Measurements from ENCODE around the gene PGAP3. TPM values are rescaled to one million over a fixed set of nuclear protein-coding genes. Genes with fewer than 3 reads are reported as not detected.

PGAP3 gene
- total RNA-seq, 4 donors from 2014 or later, result 19.9 to 82.6 (median 46.2) TPM

DNA sequence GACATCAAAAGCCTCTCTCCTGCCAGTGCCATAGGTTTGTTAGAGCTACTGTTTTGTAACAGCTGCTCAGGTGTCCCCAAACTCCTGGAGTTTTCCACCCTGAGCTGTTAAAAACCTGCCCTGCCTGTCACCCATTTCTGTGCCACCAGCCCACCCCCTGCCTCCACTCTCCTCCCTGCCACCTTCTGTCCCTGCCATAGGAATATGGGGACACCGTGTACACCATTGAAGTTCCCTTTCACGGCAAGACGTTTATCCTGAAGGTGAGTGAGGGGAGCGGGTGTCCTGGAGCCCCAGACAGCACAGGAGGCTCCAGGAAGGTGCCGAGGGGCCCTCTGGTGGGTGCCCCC lies 27.9 kb downstream of the PGAP3 start:
- in situ Hi-C loops (cut with MboI; ENCODE audit: low pct_ligation_motif_present in 1 of 4, low pct_unique_long_range_greater_than_20kb in 1 of 4, low sequenced_read_pairs in 3 of 4), result no loop called here

DNA sequence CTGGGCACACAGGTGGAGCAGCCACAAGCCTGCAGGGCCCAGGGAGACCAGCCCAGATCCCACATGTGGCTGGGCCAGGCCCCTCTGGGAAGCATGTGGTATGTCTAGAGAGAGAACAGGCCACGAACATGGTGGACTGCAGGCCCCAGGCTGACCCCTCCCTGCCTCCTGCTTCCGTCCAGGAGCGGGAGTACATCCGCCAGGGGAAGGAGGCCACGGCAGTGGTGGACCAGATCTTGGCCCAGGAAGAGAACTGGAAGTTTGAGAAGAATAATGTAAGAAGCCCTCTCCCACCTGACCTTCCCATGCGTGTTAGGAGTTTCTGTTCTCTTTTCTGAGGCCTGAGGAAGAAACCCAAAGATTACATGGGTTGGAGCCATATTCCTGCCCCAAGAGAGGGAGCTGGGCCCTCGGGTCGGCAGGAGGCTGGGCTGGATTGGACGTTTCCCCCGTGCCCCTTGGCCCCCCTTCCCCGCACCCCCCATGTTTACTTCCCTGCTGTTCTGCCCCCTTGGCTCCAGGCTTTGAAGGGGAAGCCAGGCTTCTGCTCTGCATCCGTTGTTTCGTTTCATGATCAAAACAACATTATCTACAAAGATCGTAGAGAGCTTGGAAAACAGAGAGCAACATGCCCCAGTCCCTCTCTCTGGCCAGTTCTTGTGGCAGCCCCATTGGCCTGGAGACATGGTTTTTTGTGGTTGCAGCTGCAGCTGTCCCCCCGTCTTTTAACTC lies 28.4 kb downstream of the PGAP3 start:
- H3K4me3 ChIP-seq, result no peak overlapping the region
- WGBS, 2 donors (ENCODE audit: low coverage in 1 of 2), result 58 to 60% methylated on average over 4 to 13 of the region's 15 CpGs
- no peaks in the 10 kb centered on the region for H3K9me3 ChIP-seq
- peak overlapping the region; percentile 15 to 60 (median 37) for H3K27ac ChIP-seq
- no peaks in the 10 kb centered on the region for H3K27me3 ChIP-seq
- intact Hi-C loops (cut with DNase I; ENCODE audit: low total_unique reads) (loop anchor here (10.0 kb wide), 1 partner anchor 75 kb away; no protein-coding TSS in a partner anchor), in situ Hi-C loops (cut with MboI; ENCODE audit: low pct_ligation_motif_present in 1 of 4, low pct_unique_long_range_greater_than_20kb in 1 of 4, low sequenced_read_pairs in 3 of 4) (no loop called here)
- H3K36me3 ChIP-seq, result peaks cover 0 to 18% (median 8%) of the 10 kb centered on the region in 4 donors
- no peak for DNase-seq
- TF ChIP-seq EP300 (IDR thresholded peaks at IDR 0.05; ENCODE audit: low read depth), result no peak
- TF ChIP-seq, protein P1, sequence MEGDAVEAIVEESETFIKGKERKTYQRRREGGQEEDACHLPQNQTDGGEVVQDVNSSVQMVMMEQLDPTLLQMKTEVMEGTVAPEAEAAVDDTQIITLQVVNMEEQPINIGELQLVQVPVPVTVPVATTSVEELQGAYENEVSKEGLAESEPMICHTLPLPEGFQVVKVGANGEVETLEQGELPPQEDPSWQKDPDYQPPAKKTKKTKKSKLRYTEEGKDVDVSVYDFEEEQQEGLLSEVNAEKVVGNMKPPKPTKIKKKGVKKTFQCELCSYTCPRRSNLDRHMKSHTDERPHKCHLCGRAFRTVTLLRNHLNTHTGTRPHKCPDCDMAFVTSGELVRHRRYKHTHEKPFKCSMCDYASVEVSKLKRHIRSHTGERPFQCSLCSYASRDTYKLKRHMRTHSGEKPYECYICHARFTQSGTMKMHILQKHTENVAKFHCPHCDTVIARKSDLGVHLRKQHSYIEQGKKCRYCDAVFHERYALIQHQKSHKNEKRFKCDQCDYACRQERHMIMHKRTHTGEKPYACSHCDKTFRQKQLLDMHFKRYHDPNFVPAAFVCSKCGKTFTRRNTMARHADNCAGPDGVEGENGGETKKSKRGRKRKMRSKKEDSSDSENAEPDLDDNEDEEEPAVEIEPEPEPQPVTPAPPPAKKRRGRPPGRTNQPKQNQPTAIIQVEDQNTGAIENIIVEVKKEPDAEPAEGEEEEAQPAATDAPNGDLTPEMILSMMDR (IDR thresholded peaks at IDR 0.05), result no peak
- no peak for TF ChIP-seq POLR2A (IDR thresholded peaks at IDR 0.05)
- TF ChIP-seq POLR2AphosphoS5 (IDR thresholded peaks at IDR 0.05), result no peak
- H3K4me1 ChIP-seq, result peaks cover 21 to 34% (median 27%) of the 10 kb centered on the region in 4 donors

More for the DNA sequence above, 27.9 kb downstream of the PGAP3 start:
- intact Hi-C loops (cut with DNase I; ENCODE audit: low total_unique reads), result no loop called here
- no peak for DNase-seq
- Histone ChIP-seq H3K4me3 (no peak overlapping the region), H3K27me3 (no peaks in the 10 kb centered on the region), H3K4me1 (peaks cover 22 to 39% (median 28%) of the 10 kb centered on the region in 4 donors), H3K9me3 (no peaks in the 10 kb centered on the region), H3K36me3 (peaks cover 0 to 18% (median 7%) of the 10 kb centered on the region in 4 donors), H3K27ac (peak overlapping the region; percentile 15 to 60 (median 37))
- 100% methylated on average over 2 of the region's 5 CpGs; no CpG with 5 or more reads in 1 of the 2 donors for WGBS, 2 donors (ENCODE audit: low coverage in 1 of 2)
- no peak for TF ChIP-seq POLR2A (IDR thresholded peaks at IDR 0.05)
- TF ChIP-seq, protein P1 (IDR thresholded peaks at IDR 0.05), result no peak
- TF ChIP-seq POLR2AphosphoS5 (IDR thresholded peaks at IDR 0.05), result no peak
- TF ChIP-seq EP300 (IDR thresholded peaks at IDR 0.05; ENCODE audit: low read depth), result no peak

DNA sequence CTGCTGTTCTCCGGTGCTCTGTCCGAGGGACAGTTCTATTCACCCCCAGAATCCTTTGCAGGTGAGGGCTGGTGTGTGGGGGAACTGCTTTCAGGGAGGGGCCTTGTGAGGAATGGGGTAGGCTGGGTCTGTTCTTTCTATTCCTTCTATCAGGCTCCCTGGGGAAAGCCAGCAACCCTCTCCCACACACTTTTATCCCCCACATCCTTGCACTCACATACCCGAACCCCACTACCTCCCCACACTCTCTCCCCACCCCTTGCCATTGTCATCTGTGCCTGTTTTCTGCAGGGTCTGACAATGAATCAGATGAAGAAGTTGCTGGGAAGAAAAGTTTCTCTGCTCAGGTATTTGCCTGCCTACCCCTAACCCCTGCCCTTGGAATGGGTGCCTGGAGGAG lies 29.1 kb downstream of the PGAP3 start:
- Histone ChIP-seq H3K4me3 (no peak overlapping the region), H3K27me3 (no peaks in the 10 kb centered on the region), H3K36me3 (peaks cover 0 to 18% (median 8%) of the 10 kb centered on the region in 4 donors), H3K9me3 (no peaks in the 10 kb centered on the region), H3K27ac (peak overlapping the region; percentile 15 to 60 (median 37)), H3K4me1 (peaks cover 16 to 32% (median 22%) of the 10 kb centered on the region in 4 donors)
- no peak for DNase-seq
- WGBS, 2 donors (ENCODE audit: low coverage in 1 of 2), result 92% methylated on average over 3 of the region's 3 CpGs; no CpG with 5 or more reads in 1 of the 2 donors
- intact Hi-C loops (cut with DNase I; ENCODE audit: low total_unique reads) (loop anchor here (10.0 kb wide), 1 partner anchor 74 kb away; no protein-coding TSS in a partner anchor), in situ Hi-C loops (cut with MboI; ENCODE audit: low pct_ligation_motif_present in 1 of 4, low pct_unique_long_range_greater_than_20kb in 1 of 4, low sequenced_read_pairs in 3 of 4) (no loop called here)
- TF ChIP-seq, protein P1 (IDR thresholded peaks at IDR 0.05), result no peak
- TF ChIP-seq EP300 (IDR thresholded peaks at IDR 0.05; ENCODE audit: low read depth) (no peak), POLR2A (IDR thresholded peaks at IDR 0.05) (no peak), POLR2AphosphoS5 (IDR thresholded peaks at IDR 0.05) (no peak)

DNA sequence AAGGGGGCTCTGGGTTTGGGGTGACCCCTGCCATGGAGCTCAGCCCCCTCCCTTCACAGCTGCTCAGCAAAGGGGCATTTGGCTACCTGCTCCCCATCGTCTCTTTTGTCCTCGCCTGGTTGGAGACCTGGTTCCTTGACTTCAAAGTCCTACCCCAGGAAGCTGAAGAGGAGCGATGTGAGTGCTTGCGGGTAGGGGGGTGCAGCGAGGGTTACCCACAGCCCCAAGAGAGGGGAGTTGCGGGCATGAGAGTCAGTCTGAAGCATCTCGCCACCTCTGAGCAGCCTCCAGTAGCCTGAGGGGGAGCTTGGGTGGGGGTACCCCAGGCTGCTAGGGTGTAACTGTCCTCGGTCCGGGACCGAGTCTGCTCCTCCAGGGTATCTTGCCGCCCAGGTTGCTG lies 29.5 kb downstream of the PGAP3 start:
- no peak overlapping the region for H3K4me3 ChIP-seq
- H3K9me3 ChIP-seq, result no peaks in the 10 kb centered on the region
- DNase-seq, result no peak
- 91% methylated on average over 11 of the region's 11 CpGs; no CpG with 5 or more reads in 1 of the 2 donors for WGBS, 2 donors (ENCODE audit: low coverage in 1 of 2)
- intact Hi-C loops (cut with DNase I; ENCODE audit: low total_unique reads) (loop anchor here (10.0 kb wide), 1 partner anchor 74 kb away; no protein-coding TSS in a partner anchor), in situ Hi-C loops (cut with MboI; ENCODE audit: low pct_ligation_motif_present in 1 of 4, low pct_unique_long_range_greater_than_20kb in 1 of 4, low sequenced_read_pairs in 3 of 4) (no loop called here)
- H3K4me1 ChIP-seq, result peaks cover 17 to 32% (median 20%) of the 10 kb centered on the region in 4 donors
- TF ChIP-seq POLR2A (IDR thresholded peaks at IDR 0.05) (no peak), POLR2AphosphoS5 (IDR thresholded peaks at IDR 0.05) (no peak), EP300 (IDR thresholded peaks at IDR 0.05; ENCODE audit: low read depth) (no peak)
- TF ChIP-seq, protein P1 (IDR thresholded peaks at IDR 0.05), result no peak
- peaks cover 0 to 18% (median 8%) of the 10 kb centered on the region in 4 donors for H3K36me3 ChIP-seq
- H3K27ac ChIP-seq, result peak overlapping the region in 1 of 4 donors; percentile 48
- no peaks in the 10 kb centered on the region for H3K27me3 ChIP-seq

All from transverse colon (tissue), 4 donors.